Measurements from ENCODE around the gene ACAP2.

GRCh38 chr3:195254454-195255175 lies 188.2 kb downstream of the ACAP2 start:
- TF ChIP-seq CTBP1 (IDR thresholded peaks at IDR 0.05; ENCODE audit: borderline replicate concordance) (no peak), SUZ12 (IDR thresholded peaks at IDR 0.05) (no peak), ARNT (IDR thresholded peaks at IDR 0.05) (no peak), FOXM1 (IDR thresholded peaks at IDR 0.05; ENCODE audit: borderline replicate concordance) (no peak), PKNOX1 (IDR thresholded peaks at IDR 0.05) (no peak)

Data from HEK293T (cell line).